GM19397 (cell line): ENCODE results near the gene PEG3.

Source experiments
- ATAC-seq: cut with Tn5 transposase; IDR thresholded peaks from one replicate; pipeline ENCODE4 v1.9.1; 2021; ENCODE audit warnings: mild to moderate bottlenecking, moderate library complexity; ENCODE audit not compliant: unreplicated experiment

Gene PEG3

GRCh38 chr19:56811480-56811879 lies 29.0 kb downstream of the PEG3 start:
- ATAC-seq: no peak

GRCh38 chr19:56810260-56810659 lies 30.3 kb downstream of the PEG3 start:
- no peak for ATAC-seq

GRCh38 chr19:56808717-56809392 lies 31.7 kb downstream of the PEG3 start:
- no peak for ATAC-seq

- ATAC-seq: no peak
Observed at GRCh38 chr19:56806639-56807038, 33.9 kb downstream of the PEG3 start.
